SU-DHL-6 (cell line): ENCODE measurements around the gene CGN.

Experiments used
- H2AFZ ChIP-seq: fragments of 200-600 bp; sonication (generic); 2 replicates; pipeline ENCODE4 v1.6.1; 2014; ENCODE audit warnings: low read depth, mild to moderate bottlenecking, moderate library complexity, mixed read lengths, antibody characterized with exemption, low read length; ENCODE audit not compliant: severe bottlenecking
- H3F3A ChIP-seq: fragments of 200-600 bp; shearing (Covaris generic); 2 replicates; pipeline ENCODE4 v1.6.0; 2016; ENCODE audit warnings: antibody characterized with exemption, mild to moderate bottlenecking; ENCODE audit not compliant: insufficient read depth
- H3K27ac ChIP-seq: fragments of 200-600 bp; sonication (generic); 2 replicates; pipeline ENCODE4 v1.5.1; 2016; ENCODE audit warnings: low read depth, mild to moderate bottlenecking, low read length, moderate library complexity, mixed read lengths
- H3K27me3 ChIP-seq: fragments of 200-600 bp; sonication (generic), shearing (Covaris generic); 2 replicates; pipeline ENCODE4 v1.6.0; 2014; ENCODE audit warnings: mild to moderate bottlenecking, low read length
- H3K36me3 ChIP-seq: fragments of 200-600 bp; sonication (generic); 2 replicates; pipeline ENCODE4 v1.6.1; 2014; ENCODE audit warnings: mild to moderate bottlenecking, low read length, mixed read lengths
- H3K4me2 ChIP-seq: fragments of 300-600, 200-600 bp; shearing (Covaris generic), sonication (generic); 2 replicates; pipeline ENCODE4 v1.6.0; 2014; ENCODE audit warnings: low read length, low read depth, mild to moderate bottlenecking; ENCODE audit not compliant: poor library complexity, severe bottlenecking
- H3K4me3 ChIP-seq: fragments of 200-600 bp; sonication (generic); 2 replicates; pipeline ENCODE4 v1.5.1; 2014; ENCODE audit warnings: antibody characterized with exemption, low read length, mild to moderate bottlenecking, mixed read lengths; ENCODE audit not compliant: insufficient read depth, poor library complexity, severe bottlenecking
- H3K79me2 ChIP-seq: fragments of 200-600 bp; sonication (generic); 2 replicates; pipeline ENCODE4 v1.6.1; 2014; ENCODE audit warnings: mild to moderate bottlenecking, low read length, moderate library complexity; ENCODE audit not compliant: insufficient read depth
- H3K9ac ChIP-seq: fragments of 200-600 bp; sonication (generic); 2 replicates; pipeline ENCODE4 v1.7.0; 2014; ENCODE audit warnings: mild to moderate bottlenecking, low read length
- H3K9me2 ChIP-seq: fragments of 200-600 bp; sonication (generic); replicated peaks from 2 replicates; pipeline ENCODE4 v1.6.1; 2014; ENCODE audit warnings: low read length; ENCODE audit not compliant: insufficient read depth
- H3K9me3 ChIP-seq: fragments of 200-600 bp; sonication (generic); 2 replicates; pipeline ENCODE4 v1.6.1; 2014; ENCODE audit warnings: low read length, mixed read lengths; ENCODE audit not compliant: insufficient read depth
- H4K20me1 ChIP-seq: fragments of 200-600 bp; sonication (generic); 2 replicates; pipeline ENCODE4 v1.6.1; 2014; ENCODE audit warnings: low read depth, mild to moderate bottlenecking, antibody characterized with exemption, low read length, moderate library complexity, mixed read lengths
- CTCF ChIP-seq: fragments of 200-600 bp; sonication (generic); IDR thresholded peaks from one replicate; pipeline ENCODE4 v1.5.1; 2017; ENCODE audit warnings: antibody characterized with exemption, mild to moderate bottlenecking, low read length, moderate library complexity; ENCODE audit not compliant: insufficient read depth, poor library complexity, severe bottlenecking
- EZH2phosphoT487 ChIP-seq: fragments of 200-600 bp; sonication (generic), shearing (Covaris generic); conservative IDR thresholded peaks from 2 replicates; pipeline ENCODE4 v1.6.1; 2018; ENCODE audit warnings: mild to moderate bottlenecking, antibody characterized with exemption, low read length, moderate library complexity, mixed read lengths

CGN gene

DNA sequence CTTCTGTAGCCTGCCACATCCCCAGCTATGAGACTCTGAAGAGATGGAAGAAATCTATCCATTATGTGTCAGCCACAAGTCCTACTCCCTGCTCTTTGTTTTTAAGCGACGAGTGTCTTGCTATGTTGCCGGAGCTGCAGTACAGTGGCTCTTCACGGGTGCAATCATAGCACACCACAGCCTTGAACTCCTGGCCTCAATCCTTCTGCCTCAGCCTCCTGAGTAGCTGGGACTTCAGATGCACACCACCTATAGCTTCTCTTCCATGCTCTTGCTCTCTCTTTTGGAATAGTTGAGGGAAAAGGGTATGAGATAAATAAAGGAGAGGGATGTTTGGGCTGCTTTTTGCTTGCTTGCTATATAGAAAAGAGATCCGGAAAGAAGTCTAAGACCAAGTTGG is 30.6 kb downstream of the CGN start:
- no peak overlapping the region for H3K4me3 ChIP-seq

GRCh38 chr1:151542710-151543129 is 31.5 kb downstream of the CGN start:
- TF ChIP-seq CTCF = no peak
- TF ChIP-seq EZH2phosphoT487 = no peak
- Histone ChIP-seq H3K36me3 (no peaks in the 10 kb centered on the region), H4K20me1 (no peaks in the 10 kb centered on the region), H3K4me2 (no peak overlapping the region), H3K9ac (no peak overlapping the region), H3K27ac (no peak overlapping the region), H2AFZ (no peak overlapping the region), H3K4me3 (no peak overlapping the region), H3K9me2 (no peaks in the 10 kb centered on the region), H3F3A (no peaks in the 10 kb centered on the region), H3K27me3 (no peaks in the 10 kb centered on the region), H3K79me2 (no peaks in the 10 kb centered on the region), H3K9me3 (no peaks in the 10 kb centered on the region)

More for the DNA sequence above, 30.6 kb downstream of the CGN start:
- H3K79me2 ChIP-seq = no peaks in the 10 kb centered on the region
- no peaks in the 10 kb centered on the region for H4K20me1 ChIP-seq
- no peak overlapping the region for H2AFZ ChIP-seq
- H3K4me2 ChIP-seq = no peak overlapping the region
- H3K36me3 ChIP-seq = no peaks in the 10 kb centered on the region
- no peak overlapping the region for H3K9ac ChIP-seq
- no peak overlapping the region for H3K27ac ChIP-seq
- H3K9me3 ChIP-seq = no peaks in the 10 kb centered on the region
- H3K27me3 ChIP-seq = no peaks in the 10 kb centered on the region
- no peak for TF ChIP-seq CTCF
- TF ChIP-seq EZH2phosphoT487 = no peak
- no peaks in the 10 kb centered on the region for H3K9me2 ChIP-seq
- no peaks in the 10 kb centered on the region for H3F3A ChIP-seq

DNA sequence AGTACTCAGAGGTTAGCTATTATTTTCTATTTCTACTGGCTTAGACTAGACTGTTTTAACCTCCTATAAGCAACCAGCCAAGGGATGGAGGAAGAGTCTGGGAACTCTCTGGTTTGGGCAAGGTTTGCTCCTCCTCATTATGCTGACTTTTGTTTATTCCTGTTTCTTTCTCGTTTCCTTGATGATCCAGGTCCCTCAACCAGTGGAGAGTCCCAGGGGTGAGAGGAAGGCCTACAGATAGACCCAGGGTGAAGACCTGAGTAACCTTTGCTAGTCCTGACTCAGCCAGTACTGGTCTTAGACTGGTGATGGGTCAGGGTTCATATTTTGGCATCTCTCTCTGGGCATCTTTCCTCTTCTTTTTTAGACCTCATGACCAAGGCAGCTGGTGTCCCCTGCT is 34.4 kb downstream of the CGN start:
- TF ChIP-seq CTCF (no peak), EZH2phosphoT487 (no peak)
- Histone ChIP-seq H3F3A (no peaks in the 10 kb centered on the region), H3K36me3 (no peaks in the 10 kb centered on the region), H3K27ac (no peak overlapping the region), H3K9ac (no peak overlapping the region), H3K79me2 (no peaks in the 10 kb centered on the region), H2AFZ (no peak overlapping the region), H4K20me1 (no peaks in the 10 kb centered on the region), H3K27me3 (no peaks in the 10 kb centered on the region), H3K4me3 (no peak overlapping the region), H3K4me2 (no peak overlapping the region), H3K9me2 (no peaks in the 10 kb centered on the region), H3K9me3 (no peaks in the 10 kb centered on the region)
